IPS-20b (cell line): ENCODE results near the gene OSCAR.
A peak's percentile ranks its signal among the peaks of the same experiment; 100 is the strongest.

ENCODE experiments used
- H3K27ac ChIP-seq: one replicate; pipeline ENCODE4 v1.5.1; 2013; ENCODE audit warnings: low read length
- H3K27me3 ChIP-seq: 2 replicates; pipeline ENCODE4 v1.6.1; 2013; ENCODE audit warnings: mild to moderate bottlenecking, low read length, inconsistent platforms; ENCODE audit not compliant: insufficient read depth
- H3K36me3 ChIP-seq: 2 replicates; pipeline ENCODE4 v1.6.1; 2013; ENCODE audit warnings: low read depth, mild to moderate bottlenecking, inconsistent platforms, low read length, moderate library complexity; ENCODE audit not compliant: insufficient read depth
- H3K4me1 ChIP-seq: 2 replicates; pipeline ENCODE4 v1.6.1; 2013; ENCODE audit warnings: mild to moderate bottlenecking, control low read depth, inconsistent platforms, low read length, moderate library complexity; ENCODE audit not compliant: insufficient read depth
- H3K4me3 ChIP-seq: 2 replicates; pipeline ENCODE4 v1.5.1; 2013; ENCODE audit warnings: mild to moderate bottlenecking, low read length, inconsistent platforms
- H3K9ac ChIP-seq: 2 replicates; pipeline ENCODE4 v1.6.1; 2013; ENCODE audit warnings: low read depth, mild to moderate bottlenecking, inconsistent platforms, low read length, moderate library complexity
- H3K9me3 ChIP-seq: 2 replicates; pipeline ENCODE4 v1.6.1; 2013; ENCODE audit warnings: mild to moderate bottlenecking, low read depth, low read length, inconsistent platforms; ENCODE audit not compliant: insufficient read depth

OSCAR gene

GRCh38 chr19:54136086-54136863 is 35.7 kb upstream of the OSCAR start:
- H3K9me3 ChIP-seq, result no peaks in the 10 kb centered on the region
- H3K36me3 ChIP-seq, result peaks cover 32% of the 10 kb centered on the region
- H3K4me1 ChIP-seq, result no peaks in the 10 kb centered on the region
- H3K9ac ChIP-seq, result peak overlapping the region; percentile 59; the same call in 1 of the 2 replicates
- peak overlapping the region; percentile 73 for H3K4me3 ChIP-seq
- H3K27me3 ChIP-seq, result no peaks in the 10 kb centered on the region; the same call in 1 of the 2 replicates
- H3K27ac ChIP-seq, result no peak overlapping the region

DNA sequence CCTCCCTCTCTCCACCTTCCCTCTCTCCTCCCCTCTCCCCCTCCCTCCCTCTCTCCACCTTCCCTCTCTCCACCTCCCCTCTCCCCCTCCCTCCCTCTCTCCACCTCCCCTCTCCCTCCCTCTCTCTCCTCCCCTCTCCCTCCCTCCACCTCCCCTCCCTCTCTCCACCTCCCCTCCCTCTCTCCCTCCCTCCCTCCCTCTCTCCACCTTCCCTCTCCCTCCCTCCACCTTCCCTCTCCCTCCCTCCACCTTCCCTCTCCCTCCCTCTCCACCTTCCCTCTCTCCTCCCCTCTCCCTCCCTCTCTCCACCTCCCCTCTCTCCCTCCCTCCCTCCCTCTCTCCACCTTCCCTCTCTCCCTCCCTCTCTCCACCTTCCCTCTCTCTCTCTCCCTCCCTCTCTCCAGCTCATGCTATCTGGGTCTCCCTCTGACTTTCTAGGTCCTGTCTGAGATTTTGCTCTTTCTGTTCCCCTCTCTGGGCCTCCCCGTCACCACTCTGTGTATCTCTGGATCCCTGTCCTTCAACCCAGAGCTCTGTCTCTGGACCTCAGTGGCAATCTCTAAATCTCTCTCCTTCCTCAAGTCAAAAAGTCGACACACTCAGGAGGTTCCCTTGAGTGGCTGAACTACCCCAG is 33.5 kb upstream of the OSCAR start:
- no peaks in the 10 kb centered on the region for H3K4me1 ChIP-seq
- peaks cover 25% of the 10 kb centered on the region for H3K36me3 ChIP-seq
- H3K4me3 ChIP-seq, result no peak overlapping the region
- H3K27me3 ChIP-seq, result no peaks in the 10 kb centered on the region; the same call in 1 of the 2 replicates
- H3K9me3 ChIP-seq, result no peaks in the 10 kb centered on the region
- H3K9ac ChIP-seq, result no peak overlapping the region
- no peak overlapping the region for H3K27ac ChIP-seq

DNA sequence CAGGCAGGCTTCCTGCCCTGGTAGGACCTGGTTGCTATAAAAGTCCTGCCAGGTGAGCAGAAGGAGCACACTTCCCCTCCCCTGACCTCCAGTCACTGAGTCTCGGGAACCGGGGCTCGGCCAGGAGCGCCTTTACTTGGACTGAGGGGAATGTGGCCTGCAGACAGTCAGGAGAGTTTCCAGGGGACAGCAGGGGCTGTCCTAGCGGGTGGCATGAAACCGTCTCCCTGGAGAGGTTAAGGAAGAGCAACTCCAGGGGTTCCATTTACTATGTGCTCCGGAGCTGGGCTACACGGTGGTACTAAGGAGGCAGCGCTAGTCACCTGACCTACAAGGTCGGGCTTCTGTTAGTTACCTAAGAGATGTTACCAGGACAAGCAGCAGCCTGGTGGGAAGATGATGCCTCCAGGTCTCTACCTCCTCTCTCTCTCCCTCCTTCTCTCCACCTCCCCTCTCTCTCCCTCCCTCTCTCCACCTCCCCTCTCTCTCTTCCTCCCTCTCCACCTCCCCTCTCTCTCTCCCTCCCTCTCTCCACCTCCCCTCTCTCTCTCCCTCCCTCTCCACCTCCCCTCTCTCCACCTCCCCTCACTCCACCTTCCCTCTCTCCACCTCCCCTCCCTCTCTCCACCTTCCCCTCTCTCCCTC is 32.8 kb upstream of the OSCAR start:
- no peaks in the 10 kb centered on the region for H3K4me1 ChIP-seq
- no peak overlapping the region for H3K4me3 ChIP-seq
- H3K36me3 ChIP-seq, result peaks cover 26% of the 10 kb centered on the region
- no peaks in the 10 kb centered on the region; the same call in 1 of the 2 replicates for H3K27me3 ChIP-seq
- no peak overlapping the region for H3K9ac ChIP-seq
- no peaks in the 10 kb centered on the region for H3K9me3 ChIP-seq
- no peak overlapping the region for H3K27ac ChIP-seq

- no peaks in the 10 kb centered on the region for H3K27me3 ChIP-seq
- peaks cover 55% of the 10 kb centered on the region for H3K36me3 ChIP-seq
- no peak overlapping the region for H3K4me3 ChIP-seq
- H3K9ac ChIP-seq, result no peak overlapping the region
- no peaks in the 10 kb centered on the region for H3K4me1 ChIP-seq
- no peak overlapping the region for H3K27ac ChIP-seq
- no peaks in the 10 kb centered on the region for H3K9me3 ChIP-seq
These were observed 29.0 kb upstream of the OSCAR start for GRCh38 chr19:54129617-54129996.

DNA sequence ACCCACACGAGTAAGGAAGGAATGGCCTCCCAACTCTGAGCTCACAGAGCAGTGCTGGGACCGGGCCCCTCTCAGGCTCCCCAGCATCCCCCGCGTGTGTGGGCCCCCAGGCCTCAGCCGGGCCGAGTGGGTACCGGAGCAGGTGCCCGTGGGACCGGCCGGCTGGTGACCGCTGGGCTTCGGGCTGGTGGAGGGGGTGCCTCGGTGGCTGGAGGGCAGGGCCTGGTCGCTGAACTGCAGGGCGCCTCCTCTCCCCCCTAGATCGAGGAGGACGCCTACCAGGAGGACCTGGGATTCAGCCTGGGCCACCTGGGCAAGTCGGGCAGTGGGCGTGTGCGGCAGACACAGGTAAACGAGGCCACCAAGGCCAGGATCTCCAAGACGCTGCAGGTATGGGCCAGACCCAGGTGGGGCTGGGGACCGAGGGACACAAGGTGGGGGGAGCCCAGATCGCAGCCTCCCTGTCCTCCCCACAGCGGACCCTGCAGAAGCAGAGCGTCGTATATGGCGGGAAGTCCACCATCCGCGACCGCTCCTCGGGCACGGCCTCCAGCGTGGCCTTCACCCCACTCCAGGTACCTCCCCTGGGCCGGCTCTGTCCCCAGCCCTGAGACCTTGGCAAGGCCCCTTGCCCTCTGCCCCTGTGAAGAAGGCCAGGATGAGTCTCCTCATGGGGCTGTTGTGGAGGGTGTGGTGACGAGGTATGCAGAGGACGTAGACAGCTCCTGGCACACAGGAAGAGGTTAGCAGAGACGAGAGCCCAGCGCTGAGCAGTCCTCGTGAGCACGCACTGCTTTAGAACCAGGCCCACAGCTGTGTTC is 28.4 kb upstream of the OSCAR start:
- peaks cover 61% of the 10 kb centered on the region for H3K36me3 ChIP-seq
- H3K27me3 ChIP-seq, result no peaks in the 10 kb centered on the region
- no peaks in the 10 kb centered on the region for H3K9me3 ChIP-seq
- H3K4me3 ChIP-seq, result no peak overlapping the region
- H3K4me1 ChIP-seq, result no peaks in the 10 kb centered on the region
- H3K9ac ChIP-seq, result no peak overlapping the region
- no peak overlapping the region for H3K27ac ChIP-seq

DNA sequence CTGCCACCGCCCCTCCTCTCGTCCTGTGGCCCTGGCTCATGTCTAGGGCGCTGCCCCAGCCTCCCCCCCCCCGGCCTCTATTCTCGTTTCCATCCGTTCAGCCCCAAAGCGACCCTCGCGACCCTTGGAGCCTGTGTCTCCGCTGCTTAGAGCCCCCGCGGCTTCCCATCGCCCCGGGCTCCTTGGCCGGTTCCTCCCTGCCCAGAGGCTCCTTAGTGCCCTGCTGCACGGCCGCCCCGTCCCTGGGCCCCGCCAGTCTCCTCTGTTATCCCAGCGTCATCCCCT is 27.8 kb upstream of the OSCAR start:
- H3K27me3 ChIP-seq, result no peaks in the 10 kb centered on the region
- no peaks in the 10 kb centered on the region for H3K9me3 ChIP-seq
- no peak overlapping the region for H3K4me3 ChIP-seq
- no peak overlapping the region for H3K27ac ChIP-seq
- no peaks in the 10 kb centered on the region for H3K4me1 ChIP-seq
- no peak overlapping the region for H3K9ac ChIP-seq
- peaks cover 67% of the 10 kb centered on the region for H3K36me3 ChIP-seq

GRCh38 chr19:54127688-54128440 is 27.3 kb upstream of the OSCAR start:
- Histone ChIP-seq H3K27me3 (no peaks in the 10 kb centered on the region), H3K36me3 (peaks cover 72% of the 10 kb centered on the region), H3K9ac (no peak overlapping the region), H3K27ac (no peak overlapping the region), H3K4me1 (no peaks in the 10 kb centered on the region), H3K9me3 (no peaks in the 10 kb centered on the region), H3K4me3 (no peak overlapping the region)

DNA sequence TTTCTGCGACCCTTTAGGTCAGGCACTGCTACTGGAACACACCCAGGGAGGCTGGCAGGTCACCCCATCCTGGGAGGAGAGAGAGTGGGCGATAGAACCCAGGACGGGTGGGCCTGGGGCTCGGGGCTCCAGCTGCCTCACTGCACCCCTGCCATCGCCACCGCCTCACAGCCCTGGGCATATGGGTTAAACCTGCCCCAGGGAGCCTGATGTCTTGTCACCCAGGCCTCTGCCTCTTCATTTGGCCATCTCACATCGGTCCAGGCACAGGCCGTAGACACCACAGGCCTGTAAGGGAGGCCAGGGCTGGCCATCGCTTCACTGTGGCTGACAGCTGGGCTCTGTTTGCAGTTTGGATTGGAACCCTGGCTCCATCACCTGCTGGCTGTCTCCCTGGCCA is 25.1 kb upstream of the OSCAR start:
- Histone ChIP-seq H3K36me3 (peaks cover 77% of the 10 kb centered on the region), H3K9me3 (no peaks in the 10 kb centered on the region), H3K4me1 (no peaks in the 10 kb centered on the region), H3K9ac (no peak overlapping the region), H3K4me3 (no peak overlapping the region), H3K27me3 (no peaks in the 10 kb centered on the region), H3K27ac (no peak overlapping the region)

GRCh38 chr19:54124393-54124792 is 23.8 kb upstream of the OSCAR start:
- no peaks in the 10 kb centered on the region for H3K27me3 ChIP-seq
- H3K36me3 ChIP-seq, result peaks cover 83% of the 10 kb centered on the region
- no peaks in the 10 kb centered on the region for H3K4me1 ChIP-seq
- H3K9ac ChIP-seq, result no peak overlapping the region
- no peaks in the 10 kb centered on the region for H3K9me3 ChIP-seq
- H3K27ac ChIP-seq, result no peak overlapping the region
- no peak overlapping the region for H3K4me3 ChIP-seq

DNA sequence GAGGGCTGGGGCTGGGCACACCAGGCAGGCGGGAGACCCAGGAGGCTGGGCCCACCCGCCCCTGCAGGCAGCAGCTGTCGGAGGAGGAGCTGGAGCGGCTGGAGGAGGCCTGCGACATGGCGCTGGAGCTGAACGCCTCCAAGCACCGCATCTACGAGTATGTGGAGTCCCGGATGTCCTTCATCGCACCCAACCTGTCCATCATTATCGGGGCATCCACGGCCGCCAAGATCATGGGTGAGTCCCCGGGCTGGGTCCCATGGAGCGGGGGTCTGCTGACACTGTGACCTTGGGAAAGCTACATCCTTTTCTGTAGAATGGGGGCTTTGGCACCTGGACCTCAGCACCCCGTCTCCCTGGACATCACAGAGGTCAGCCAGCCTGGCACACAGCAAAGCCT is 23.1 kb upstream of the OSCAR start:
- Histone ChIP-seq H3K9me3 (no peaks in the 10 kb centered on the region), H3K4me1 (no peaks in the 10 kb centered on the region), H3K9ac (no peak overlapping the region), H3K36me3 (peaks cover 81% of the 10 kb centered on the region), H3K27ac (no peak overlapping the region), H3K27me3 (no peaks in the 10 kb centered on the region), H3K4me3 (no peak overlapping the region)

DNA sequence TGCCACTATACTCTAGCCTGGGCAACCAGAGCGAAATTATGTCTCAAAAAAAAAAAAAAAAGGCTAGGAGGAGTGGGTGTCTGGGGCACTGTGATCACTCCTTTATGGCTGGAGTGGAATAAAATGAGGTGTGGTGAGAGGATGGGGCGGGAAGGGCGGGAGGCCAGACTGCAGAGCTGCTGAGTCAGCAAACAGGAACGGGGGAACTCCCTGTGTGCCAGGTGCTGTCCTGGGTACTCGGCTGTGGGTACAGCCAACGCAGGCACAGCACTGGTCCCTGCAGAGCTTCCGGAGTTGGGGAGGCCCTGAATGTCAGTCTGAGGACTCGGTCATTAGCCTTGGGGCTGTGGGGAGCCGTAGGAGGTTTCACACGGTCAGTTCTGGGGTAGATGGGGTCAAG is 20.7 kb upstream of the OSCAR start:
- Histone ChIP-seq H3K9me3 (no peaks in the 10 kb centered on the region), H3K27ac (no peak overlapping the region), H3K9ac (no peak overlapping the region), H3K27me3 (no peaks in the 10 kb centered on the region), H3K36me3 (peaks cover 77% of the 10 kb centered on the region), H3K4me1 (no peaks in the 10 kb centered on the region), H3K4me3 (no peak overlapping the region)
